Left kidney (tissue), 8 donors: ENCODE measurements around the gene FAM193B. TPM values are rescaled to one million over a fixed set of nuclear protein-coding genes. Genes with fewer than 3 reads are reported as not detected.

ENCODE experiments used
- DNase-seq: peaks from one replicate; pipeline ENCODE4 v3.0.0-alpha.2; 2013
- long read RNA-seq, 8 donors: transcript quantifications; one replicate each; lab custom pipeline, GENCODE V29; 2026
- polyA plus RNA-seq: library from polyadenylated mRNA; unstranded; fragments of 120-200 nt; gene quantifications from one replicate; pipeline ENCODE4 v1.2.1, GENCODE V29; 2013; ENCODE audit not compliant: insufficient read length

FAM193B gene
- 93.8 TPM for polyA plus RNA-seq
- long read RNA-seq, donor 1, transcript FAM193B-204 (4 exons, 1,870 nt), result major isoform, 11 of 24 reads
- long read RNA-seq, donor 1, partial matches to known transcripts, result 5 of 24 reads
- long read RNA-seq, donor 1, other reads (novel, unspliced or antisense), result 0 of 24 reads
- long read RNA-seq, donor 2, transcript FAM193B-204 (4 exons, 1,870 nt), result major isoform, 7 of 12 reads
- long read RNA-seq, donor 2, partial matches to known transcripts, result 0 of 12 reads
- long read RNA-seq, donor 2, other reads (novel, unspliced or antisense), result 0 of 12 reads
- long read RNA-seq, donor 3, partial matches to known transcripts, result 0 of 7 reads
- long read RNA-seq, donor 3, other reads (novel, unspliced or antisense), result 0 of 7 reads
- long read RNA-seq, donor 4, partial matches to known transcripts, result 0 of 2 reads
- long read RNA-seq, donor 4, other reads (novel, unspliced or antisense), result 0 of 2 reads
- long read RNA-seq, donor 5, transcript FAM193B-204 (4 exons, 1,870 nt), result major isoform, 9 of 9 reads
- long read RNA-seq, donor 5, partial matches to known transcripts, result 0 of 9 reads
- long read RNA-seq, donor 5, other reads (novel, unspliced or antisense), result 0 of 9 reads
- long read RNA-seq, donor 6, transcript FAM193B-204 (4 exons, 1,870 nt), result major isoform, 6 of 6 reads
- long read RNA-seq, donor 6, partial matches to known transcripts, result 0 of 6 reads
- long read RNA-seq, donor 6, other reads (novel, unspliced or antisense), result 0 of 6 reads
- long read RNA-seq, donor 7, transcript FAM193B-204 (4 exons, 1,870 nt), result major isoform, 8 of 18 reads
- long read RNA-seq, donor 7, partial matches to known transcripts, result 6 of 18 reads
- long read RNA-seq, donor 7, other reads (novel, unspliced or antisense), result 0 of 18 reads
- long read RNA-seq, donor 8, transcript FAM193B-204 (4 exons, 1,870 nt), result major isoform, 6 of 8 reads
- long read RNA-seq, donor 8, partial matches to known transcripts, result 0 of 8 reads
- long read RNA-seq, donor 8, other reads (novel, unspliced or antisense), result 0 of 8 reads

- DNase-seq, result peak; percentile 89
Observed at GRCh38 chr5:177554474-177555111, at the start of gene FAM193B. Gene FAM193B (minus strand): TSS chr5:177554563. CDS start chr5:177554458, 105 bp downstream.

- no peak for DNase-seq
Observed at GRCh38 chr5:177604116-177604521, 49.8 kb upstream of the FAM193B start.

- DNase-seq, result no peak
Observed at GRCh38 chr5:177603631-177604030, 49.3 kb upstream of the FAM193B start.

- DNase-seq, result no peak
Observed at GRCh38 chr5:177602458-177602830, 48.1 kb upstream of the FAM193B start.

GRCh38 chr5:177601577-177602457 is 47.5 kb upstream of the FAM193B start:
- DNase-seq, result no peak

GRCh38 chr5:177601126-177601525 is 46.8 kb upstream of the FAM193B start:
- DNase-seq, result no peak

GRCh38 chr5:177600508-177601018 is 46.2 kb upstream of the FAM193B start:
- DNase-seq, result no peak

- DNase-seq, result peak; percentile 76
Observed at GRCh38 chr5:177599731-177600507, 45.6 kb upstream of the FAM193B start, which contains the start of gene B4GALT7. Gene B4GALT7 (plus strand): TSS chr5:177600132. CDS start chr5:177600211, 79 bp downstream.

GRCh38 chr5:177598477-177598876 is 44.1 kb upstream of the FAM193B start:
- DNase-seq, result no peak

- no peak for DNase-seq
Observed at GRCh38 chr5:177596775-177597238, 42.4 kb upstream of the FAM193B start.

GRCh38 chr5:177595991-177596774 is 41.8 kb upstream of the FAM193B start:
- DNase-seq, result no peak

- no peak for DNase-seq
Observed at GRCh38 chr5:177595026-177595585, 40.7 kb upstream of the FAM193B start.

- DNase-seq, result no peak
Observed at GRCh38 chr5:177594071-177594470, 39.7 kb upstream of the FAM193B start.

- no peak for DNase-seq
Observed at GRCh38 chr5:177593511-177593910, 39.1 kb upstream of the FAM193B start.

GRCh38 chr5:177592905-177593304 is 38.5 kb upstream of the FAM193B start:
- no peak for DNase-seq

- peak; percentile 72 for DNase-seq
Observed at GRCh38 chr5:177592010-177592834, 37.9 kb upstream of the FAM193B start, which contains the start of gene TMED9. Gene TMED9 (plus strand): TSS chr5:177592203. CDS start chr5:177592215, 12 bp downstream.

GRCh38 chr5:177591690-177592009 is 37.3 kb upstream of the FAM193B start:
- no peak for DNase-seq

- DNase-seq, result no peak
Observed at GRCh38 chr5:177590406-177590805, 36.0 kb upstream of the FAM193B start.
